Right kidney (tissue), 1 donor: Measurements from ENCODE around the gene SNRPD3.
"Not testable (repeated sequence)": the region's sequence is repeated elsewhere in the genome, so short reads cannot be mapped to it uniquely, and the experiment has no call there.

Experiments used
- DNase-seq: peaks from one replicate; pipeline ENCODE4 v3.0.0-alpha.2; 2016

The SNRPD3 gene

GRCh38 chr22:24529898-24530297 lies 25.9 kb upstream of the SNRPD3 start:
- no peak for DNase-seq

- not testable (repeated sequence) for DNase-seq
Observed at GRCh38 chr22:24530968-24531367, 24.8 kb upstream of the SNRPD3 start.

GRCh38 chr22:24532075-24532474 lies 23.7 kb upstream of the SNRPD3 start:
- DNase-seq = no peak

- no peak for DNase-seq
Observed at GRCh38 chr22:24535348-24535747, 20.5 kb upstream of the SNRPD3 start.

GRCh38 chr22:24536089-24536488 lies 19.7 kb upstream of the SNRPD3 start:
- DNase-seq = no peak

- DNase-seq = no peak
Observed at GRCh38 chr22:24540470-24540869, 15.3 kb upstream of the SNRPD3 start.

- DNase-seq = no peak
Observed at GRCh38 chr22:24541681-24542515, 13.9 kb upstream of the SNRPD3 start.

- DNase-seq = no peak
Observed at GRCh38 chr22:24542641-24543040, 13.2 kb upstream of the SNRPD3 start.

GRCh38 chr22:24543185-24543601 lies 12.6 kb upstream of the SNRPD3 start:
- DNase-seq = no peak

- no peak for DNase-seq
Observed at GRCh38 chr22:24543679-24544243, 12.0 kb upstream of the SNRPD3 start.

GRCh38 chr22:24548812-24549211 lies 7.0 kb upstream of the SNRPD3 start:
- no peak for DNase-seq

GRCh38 chr22:24550028-24550901 lies 5.5 kb upstream of the SNRPD3 start:
- DNase-seq = no peak

GRCh38 chr22:24550902-24551435 lies 4.8 kb upstream of the SNRPD3 start:
- no peak for DNase-seq

- not testable (repeated sequence) for DNase-seq
Observed at GRCh38 chr22:24552503-24553286, 3.1 kb upstream of the SNRPD3 start.

- DNase-seq = no peak
Observed at GRCh38 chr22:24553597-24554312, 2.0 kb upstream of the SNRPD3 start.

- DNase-seq = peak; percentile 94
Observed at GRCh38 chr22:24554313-24555164, 1.3 kb upstream of the SNRPD3 start, which contains the start of gene GUCD1. Gene GUCD1 (minus strand): TSS chr22:24555138. CDS start chr22:24554991, 147 bp downstream.

- no peak for DNase-seq
Observed at GRCh38 chr22:24559471-24559870, 3.7 kb downstream of the SNRPD3 start.

- DNase-seq = no peak
Observed at GRCh38 chr22:24563246-24563645, 7.4 kb downstream of the SNRPD3 start.

- no peak for DNase-seq
Observed at GRCh38 chr22:24564376-24565058, 8.7 kb downstream of the SNRPD3 start.
